Choroid plexus epithelial cell (primary cell): Measurements from ENCODE around the gene CSNK1G2.

Experiments
- DNase-seq: peaks from one replicate; pipeline ENCODE4 v3.0.0-alpha.2; 2010; ENCODE audit warnings: low read depth
- H3K4me3 ChIP-seq: 2 replicates; pipeline ENCODE4 v1.5.1; 2011; ENCODE audit warnings: low read depth, mild to moderate bottlenecking, control low read depth, low read length, moderate library complexity
- CTCF ChIP-seq: conservative IDR thresholded peaks from 2 replicates; pipeline ENCODE4 v1.5.1; 2011; ENCODE audit warnings: low read depth, mild to moderate bottlenecking, control low read depth, inconsistent platforms, low read length, moderate library complexity

Gene CSNK1G2

GRCh38 chr19:1967087-1967608 is 26.2 kb downstream of the CSNK1G2 start:
- H3K4me3 ChIP-seq: no peak overlapping the region
- DNase-seq: no peak
- no peak for TF ChIP-seq CTCF

DNA sequence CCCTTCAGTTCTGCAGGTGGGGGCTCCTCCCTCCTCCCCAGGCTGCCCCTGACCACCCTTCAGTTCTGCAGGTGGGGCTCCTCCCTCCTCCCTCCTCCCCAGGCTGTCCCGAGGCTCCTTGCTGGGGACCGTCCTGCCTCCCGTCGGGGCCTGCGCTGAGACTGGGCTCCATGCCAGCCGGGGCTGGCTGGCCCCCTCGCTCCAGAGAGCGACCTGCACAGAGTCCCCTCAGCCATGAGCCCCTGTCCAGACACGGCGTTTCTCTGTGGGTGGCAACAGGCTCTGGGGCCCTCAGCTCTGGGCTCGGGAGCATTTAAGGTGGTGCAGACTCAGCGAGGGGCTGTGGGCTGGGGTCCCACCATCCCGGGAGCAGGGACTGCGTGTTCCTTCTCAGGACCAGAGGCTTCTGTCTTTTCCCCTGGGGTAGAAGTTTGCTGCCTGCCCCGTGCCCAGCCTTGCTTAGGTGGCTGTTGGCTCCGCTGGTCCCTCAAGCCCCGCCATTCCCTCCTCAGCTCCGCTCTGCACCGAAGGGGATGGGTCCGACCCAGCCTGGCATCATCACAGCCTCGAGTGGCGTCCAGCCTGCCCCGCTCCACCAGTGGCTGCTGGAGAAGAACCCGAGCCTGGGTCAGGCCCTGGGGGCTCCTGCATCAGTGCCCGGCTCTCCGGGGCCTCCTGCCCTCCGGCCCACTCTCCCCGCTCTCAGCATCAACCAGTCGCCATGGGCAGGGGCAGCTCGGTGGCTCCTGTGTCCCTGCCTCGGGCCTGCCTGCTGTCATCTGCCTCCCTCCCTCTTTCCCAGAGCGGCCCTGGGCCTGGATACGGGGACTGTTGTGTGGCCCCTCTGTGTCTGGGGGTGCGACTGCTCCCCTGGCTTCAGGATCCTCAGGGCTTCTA is 27.6 kb downstream of the CSNK1G2 start:
- DNase-seq: no peak
- H3K4me3 ChIP-seq: no peak overlapping the region
- no peak for TF ChIP-seq CTCF

GRCh38 chr19:1969176-1970002 is 28.4 kb downstream of the CSNK1G2 start:
- H3K4me3 ChIP-seq: no peak overlapping the region
- DNase-seq: no peak
- no peak for TF ChIP-seq CTCF

DNA sequence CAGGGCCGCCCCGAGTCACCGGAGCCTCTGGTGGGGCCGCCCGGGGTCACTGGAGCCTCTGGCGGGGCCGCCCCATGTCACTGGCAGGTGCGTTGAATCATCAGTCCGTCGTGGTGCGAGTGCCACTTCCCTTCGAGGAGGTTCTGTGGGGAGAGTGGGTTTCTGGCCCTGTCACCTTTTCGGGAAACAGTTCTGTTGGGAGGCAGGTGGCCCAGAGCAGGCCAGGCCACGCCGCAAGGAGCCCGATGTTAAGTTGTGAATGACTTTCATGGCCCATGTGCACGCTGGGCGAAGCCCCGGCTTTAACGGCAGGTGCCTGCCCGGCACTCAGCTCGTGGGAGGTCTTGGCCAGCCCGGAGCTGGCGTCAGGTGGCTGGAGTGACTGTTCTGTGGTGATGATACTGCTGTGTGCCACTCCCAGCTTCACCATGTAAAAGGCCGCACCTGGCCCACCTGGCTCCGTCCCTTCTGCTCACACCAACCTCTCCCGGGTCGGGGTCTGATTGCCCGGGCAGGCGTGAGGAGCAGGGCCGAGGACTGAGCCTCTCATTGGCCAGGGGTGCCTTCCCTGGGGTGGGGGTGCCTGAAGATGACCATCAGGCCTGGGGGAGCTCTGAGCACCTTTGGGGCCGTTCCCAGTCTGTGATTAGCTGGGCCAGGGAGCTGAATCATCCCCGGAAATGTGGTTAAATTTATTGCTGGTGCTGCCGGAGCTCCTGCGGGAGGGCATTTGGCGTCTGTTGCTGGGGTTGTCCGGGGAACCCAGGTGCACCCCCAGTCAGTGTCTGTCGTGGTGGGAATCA is 29.2 kb downstream of the CSNK1G2 start:
- no peak for TF ChIP-seq CTCF
- no peak overlapping the region for H3K4me3 ChIP-seq
- no peak for DNase-seq

- DNase-seq: no peak
- TF ChIP-seq CTCF: no peak
- H3K4me3 ChIP-seq: no peak overlapping the region
These were observed 30.0 kb downstream of the CSNK1G2 start for GRCh38 chr19:1970806-1971502.

DNA sequence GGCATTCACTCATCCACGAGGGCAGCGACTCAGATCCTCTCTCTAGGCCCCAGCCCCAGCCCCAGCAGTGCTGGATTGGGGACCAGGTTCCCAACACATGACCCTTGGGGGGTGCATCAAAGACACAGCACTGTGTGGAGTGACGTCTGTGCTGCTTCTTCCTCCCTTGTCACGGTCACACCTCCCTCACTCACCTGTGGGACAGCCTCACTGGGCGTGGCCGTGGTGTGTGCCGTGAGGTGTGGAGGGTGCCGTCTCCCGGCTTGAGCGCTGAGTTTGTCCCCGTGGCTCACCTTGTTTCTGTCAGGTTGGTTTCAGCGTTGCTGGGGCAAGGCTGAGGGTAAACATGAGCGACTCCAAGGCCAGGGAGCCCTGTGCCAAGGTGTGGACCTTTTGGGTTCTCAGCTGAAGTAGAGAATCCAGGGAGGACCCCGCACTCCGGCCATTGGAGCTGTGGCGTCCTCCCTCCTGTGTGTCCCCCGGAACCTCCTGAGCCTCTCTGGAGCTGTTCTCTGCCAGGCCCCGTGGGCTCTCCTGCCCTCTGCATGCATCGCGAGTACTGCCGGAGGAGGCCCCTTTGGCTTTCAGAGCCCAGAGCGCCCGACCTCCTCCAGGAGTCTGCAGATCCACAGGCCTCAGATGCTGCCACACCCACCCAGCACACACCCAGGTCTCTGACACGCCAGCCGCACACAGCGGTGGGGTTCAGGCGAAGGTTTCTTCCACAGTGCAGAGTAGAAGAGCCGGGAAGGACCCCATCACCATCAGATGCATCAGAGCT is 33.6 kb downstream of the CSNK1G2 start:
- no peak overlapping the region for H3K4me3 ChIP-seq

More for the DNA sequence above, 33.6 kb downstream of the CSNK1G2 start:
- no peak for DNase-seq
- no peak for TF ChIP-seq CTCF
